ENCODE measurements around the gene NACC1.

DNA sequence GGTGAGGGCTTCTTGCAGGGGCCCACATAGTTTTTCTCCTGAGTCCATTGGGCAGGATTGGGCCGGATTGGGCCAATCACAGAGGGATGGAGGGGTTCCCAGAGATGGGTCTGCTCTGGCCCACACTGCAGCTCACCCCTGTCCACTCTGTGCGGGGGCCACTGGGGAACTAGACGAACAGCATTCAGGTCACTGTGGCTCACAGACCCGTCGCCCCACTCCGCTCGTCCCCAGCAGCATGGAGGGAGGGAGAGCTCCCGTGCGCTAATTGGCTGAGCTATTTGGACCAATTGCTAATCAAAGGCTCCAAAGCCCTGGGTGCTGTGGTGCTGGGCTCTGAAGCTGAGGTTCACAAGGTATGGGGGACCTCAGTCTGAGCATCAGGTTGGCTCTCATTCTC, 11.3 kb downstream of the NACC1 start:
- TF ChIP-seq, protein P1, sequence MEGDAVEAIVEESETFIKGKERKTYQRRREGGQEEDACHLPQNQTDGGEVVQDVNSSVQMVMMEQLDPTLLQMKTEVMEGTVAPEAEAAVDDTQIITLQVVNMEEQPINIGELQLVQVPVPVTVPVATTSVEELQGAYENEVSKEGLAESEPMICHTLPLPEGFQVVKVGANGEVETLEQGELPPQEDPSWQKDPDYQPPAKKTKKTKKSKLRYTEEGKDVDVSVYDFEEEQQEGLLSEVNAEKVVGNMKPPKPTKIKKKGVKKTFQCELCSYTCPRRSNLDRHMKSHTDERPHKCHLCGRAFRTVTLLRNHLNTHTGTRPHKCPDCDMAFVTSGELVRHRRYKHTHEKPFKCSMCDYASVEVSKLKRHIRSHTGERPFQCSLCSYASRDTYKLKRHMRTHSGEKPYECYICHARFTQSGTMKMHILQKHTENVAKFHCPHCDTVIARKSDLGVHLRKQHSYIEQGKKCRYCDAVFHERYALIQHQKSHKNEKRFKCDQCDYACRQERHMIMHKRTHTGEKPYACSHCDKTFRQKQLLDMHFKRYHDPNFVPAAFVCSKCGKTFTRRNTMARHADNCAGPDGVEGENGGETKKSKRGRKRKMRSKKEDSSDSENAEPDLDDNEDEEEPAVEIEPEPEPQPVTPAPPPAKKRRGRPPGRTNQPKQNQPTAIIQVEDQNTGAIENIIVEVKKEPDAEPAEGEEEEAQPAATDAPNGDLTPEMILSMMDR (IDR thresholded peaks at IDR 0.05), result no peak
- no peak for TF ChIP-seq POLR2A (IDR thresholded peaks at IDR 0.05)

All from heart left ventricle (tissue), 13 donors.